Fibroblast of mammary gland (primary cell): ENCODE data around the gene NAA30.
"Not testable (repeated sequence)": the region's sequence is repeated elsewhere in the genome, so short reads cannot be mapped to it uniquely, and the experiment has no call there.

Experiments used
- DNase-seq: peaks from one replicate; pipeline ENCODE4 v3.0.0-alpha.2; 2010; ENCODE audit warnings: low read depth
- H3K4me3 ChIP-seq: 2 replicates; pipeline ENCODE4 v1.5.1; 2011; ENCODE audit warnings: low read depth, mild to moderate bottlenecking, low read length, moderate library complexity; ENCODE audit not compliant: control insufficient read depth
- CTCF ChIP-seq: conservative IDR thresholded peaks from 2 replicates; pipeline ENCODE4 v1.5.1; 2011; ENCODE audit warnings: low read depth, low read length, inconsistent platforms; ENCODE audit not compliant: control insufficient read depth, insufficient read depth

NAA30 gene

GRCh38 chr14:57390037-57390805 lies at the start of gene NAA30:
Gene NAA30 (plus strand): TSS chr14:57390586. CDS start chr14:57390958, 372 bp downstream.
- peak within 1 kb of the TSS; percentile 62 for H3K4me3 ChIP-seq
- no peak for TF ChIP-seq CTCF
- peak; percentile 94 for DNase-seq

GRCh38 chr14:57343545-57344297 lies 46.7 kb upstream of the NAA30 start:
- not testable (repeated sequence) for DNase-seq, H3K4me3 ChIP-seq

DNA sequence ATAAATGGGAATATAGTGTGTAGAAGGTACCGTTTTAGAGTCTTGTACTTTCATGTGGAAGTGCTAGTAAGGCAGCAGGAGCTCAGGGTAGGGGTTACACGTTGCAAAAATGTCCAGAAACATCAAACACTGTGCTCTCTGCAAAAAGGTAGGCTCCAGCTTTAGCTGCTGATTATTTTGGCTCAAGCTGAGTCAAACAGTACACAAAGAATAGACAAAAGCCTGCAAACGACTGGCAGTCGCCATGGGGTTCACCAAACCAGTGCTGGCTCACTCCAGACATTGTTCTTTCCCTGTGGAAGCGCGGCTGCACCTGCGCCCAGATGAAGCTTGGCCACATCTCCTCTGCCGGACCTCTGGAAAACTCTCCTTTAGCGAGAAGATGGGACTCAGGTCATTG lies 45.3 kb upstream of the NAA30 start:
- no peak for TF ChIP-seq CTCF
- no peak for DNase-seq
- no peak overlapping the region for H3K4me3 ChIP-seq

GRCh38 chr14:57346741-57347140 lies 43.6 kb upstream of the NAA30 start:
- no peak for TF ChIP-seq CTCF
- no peak for DNase-seq

GRCh38 chr14:57352396-57353170 lies 37.8 kb upstream of the NAA30 start:
- H3K4me3 ChIP-seq: no peak overlapping the region
- no peak for TF ChIP-seq CTCF
- peak; percentile 11 for DNase-seq

More at GRCh38 chr14:57346741-57347140, 43.6 kb upstream of the NAA30 start:
- no peak overlapping the region for H3K4me3 ChIP-seq

DNA sequence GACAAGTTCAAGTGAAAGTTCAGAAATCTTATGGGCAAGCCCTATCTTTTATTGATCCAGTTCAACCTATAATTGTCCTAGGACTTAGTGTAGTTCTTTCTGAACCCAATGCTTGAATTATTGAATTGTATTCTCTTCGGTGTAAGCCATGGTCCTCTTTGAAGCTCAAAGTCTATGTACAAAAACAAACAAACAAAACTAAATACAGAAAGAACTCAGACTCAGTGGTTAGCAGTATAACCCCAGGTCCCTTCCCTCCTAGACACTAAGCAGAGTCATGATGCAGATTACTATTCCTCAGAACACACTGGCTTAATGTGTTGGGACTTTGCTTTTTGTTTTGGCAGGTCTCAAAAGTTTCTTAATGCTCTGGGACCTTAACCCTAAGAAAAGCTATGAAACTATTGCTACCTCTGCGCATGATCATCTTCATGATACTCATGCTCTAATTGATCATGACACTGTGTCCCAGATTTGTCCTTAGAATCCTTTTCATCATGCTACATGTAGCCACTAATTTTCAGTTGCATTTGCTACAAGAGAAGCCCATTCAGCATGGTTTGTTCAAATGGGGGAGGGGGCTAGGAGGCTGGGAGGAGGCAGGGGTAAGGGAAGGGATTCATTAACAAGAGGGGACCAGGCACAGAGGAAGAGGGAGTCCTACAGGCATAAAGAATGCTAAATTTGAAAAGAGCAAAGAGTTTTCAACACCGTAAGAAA lies 35.1 kb upstream of the NAA30 start:
- H3K4me3 ChIP-seq: no peak overlapping the region
- no peak for DNase-seq
- no peak for TF ChIP-seq CTCF
